Measurements from ENCODE around the gene HIF1A. TPM values are rescaled to one million over a fixed set of nuclear protein-coding genes. Genes with fewer than 3 reads are reported as not detected.

Gene HIF1A
- total and polyA plus RNA-seq, 2 of the 8 experiments (the other 6 are each of a cell fraction or from before 2014, with no cell fraction given), result 54.8 to 175 TPM

- TF ChIP-seq KDM4A (IDR thresholded peaks at IDR 0.05; ENCODE audit: low read depth, low read length, severe bottlenecking) (no peak), SRF (IDR thresholded peaks at IDR 0.05; ENCODE audit: low read depth, low read length) (no peak), TCF12 (IDR thresholded peaks at IDR 0.05; ENCODE audit: low read depth, low read length) (no peak), EP300 (IDR thresholded peaks at IDR 0.05; ENCODE audit: borderline replicate concordance in 1 of 2, low read depth in 2 of 2, low read length in 2 of 2) (no peak), HDAC2 (IDR thresholded peaks at IDR 0.05; ENCODE audit: borderline replicate concordance in 1 of 2, low read depth in 2 of 2, low read length in 2 of 2) (no peak), BCL11A (IDR thresholded peaks at IDR 0.05; ENCODE audit: low read depth in 2 of 2, low read length in 2 of 2) (no peak)
These were observed 41.8 kb upstream of the HIF1A start (continued) for GRCh38 chr14:61653507-61653906.
